ENCODE results near the gene TK1.

- TF ChIP-seq CTCF (IDR thresholded peaks at IDR 0.05; ENCODE audit: insufficient read depth, low read length) (no peak), GABPA (IDR thresholded peaks at IDR 0.05; ENCODE audit: low read depth) (no peak), POLR2AphosphoS5 (IDR thresholded peaks at IDR 0.05; ENCODE audit: low read depth) (no peak; the same call in 1 of the 2 replicates), REST (IDR thresholded peaks at IDR 0.05; ENCODE audit: insufficient replicate concordance, low read depth) (no peak)
Measured at GRCh38 chr17:78138204-78139060, 48.4 kb downstream of the TK1 start.
